K562 (cell line): ENCODE data around the gene MOSPD3. TPM values are rescaled to one million over a fixed set of nuclear protein-coding genes. Genes with fewer than 3 reads are reported as not detected.

Source experiments
- ARNT ChIP-seq, 2 experiments: fragments of 450-650 bp; IDR thresholded peaks; 2 replicates each; pipeline ENCODE4 v1.6.1; 2016; ENCODE audit warnings: mild to moderate bottlenecking in 1 of 2
- CREM ChIP-seq: IDR thresholded peaks from 2 replicates; pipeline ENCODE4 v1.6.1; 2014; ENCODE audit warnings: antibody characterized with exemption, low read depth
- CTCFL ChIP-seq: IDR thresholded peaks from 2 replicates; pipeline ENCODE4 v1.6.1; 2011; ENCODE audit warnings: borderline replicate concordance, low read depth, mild to moderate bottlenecking, moderate library complexity, low read length; ENCODE audit not compliant: insufficient read depth, poor library complexity, severe bottlenecking
- FOXJ3 ChIP-seq: sonication (generic); formaldehyde crosslinking; IDR thresholded peaks from 2 replicates; pipeline ENCODE4 v1.4.0; 2020; ENCODE audit warnings: mild to moderate bottlenecking, missing genetic modification reagents
- HLTF ChIP-seq: fragments of 450-650 bp; IDR thresholded peaks from 2 replicates; pipeline ENCODE4 v1.6.1; 2016
- ID3 ChIP-seq, 2 experiments: fragments of 250-450 bp in 1 of 2; fragments of 450-650 bp in 1 of 2; sonication (Bioruptor Pico) in 1 of 2; IDR thresholded peaks; 2 replicates each; pipeline versions ENCODE4 v1.6.1 to v1.8.0; 2016 to 2021; ENCODE audit warnings: mild to moderate bottlenecking in 2 of 2, moderate library complexity in 2 of 2, missing compliant biosample characterization in 1 of 2, missing genetic modification characterization in 1 of 2
- MTA3 ChIP-seq: fragments of 450-650 bp; formaldehyde crosslinking; IDR thresholded peaks from 2 replicates; pipeline ENCODE4 v1.6.1; 2017; ENCODE audit warnings: mild to moderate bottlenecking, borderline replicate concordance
- PHF21A ChIP-seq: fragments of 450-650 bp; IDR thresholded peaks from 2 replicates; pipeline ENCODE4 v1.6.1; 2017; ENCODE audit warnings: low read depth, borderline replicate concordance
- POLR3G ChIP-seq: IDR thresholded peaks from 2 replicates; pipeline ENCODE4 v1.6.1; 2011; ENCODE audit not compliant: insufficient read length, insufficient replicate concordance; ENCODE audit errors: extremely low read depth
- SIN3A ChIP-seq, 2 experiments: fragments of 150-350 bp in 1 of 2; IDR thresholded peaks; 2 replicates each; pipeline ENCODE4 v1.6.1; 2011 to 2016; ENCODE audit warnings: borderline replicate concordance in 2 of 2, low read depth in 2 of 2, low read length in 2 of 2, mild to moderate bottlenecking in 2 of 2, moderate library complexity in 2 of 2; ENCODE audit not compliant: control insufficient read depth in 1 of 2
- ZBTB40 ChIP-seq, 2 experiments: fragments of 450-650 bp in 1 of 2; sonication (generic) in 1 of 2; formaldehyde crosslinking in 1 of 2; IDR thresholded peaks; 2 replicates each; pipeline versions ENCODE4 v1.7.1 to v1.9.0; 2016 to 2022; ENCODE audit warnings: inconsistent platforms in 1 of 2, mild to moderate bottlenecking in 1 of 2, missing genetic modification reagents in 1 of 2
- polyA plus RNA-seq, 8 experiments: library from polyadenylated mRNA; depleted of rRNA in 4 of 8; stranded (reverse) in 5 of 8; unstranded in 3 of 8; fragments of >200 nt; fragmentation: Nextera tagmentation in 2 of 8; fragmentation: Illumina TruSeq in 1 of 8; extraction: Ambion mirVana in 2 of 8; extraction: Trizol in 1 of 8; gene quantifications; 2 replicates each; pipeline versions ENCODE4 v1.2.1 to v1.2.3, GENCODE V29; 2011 to 2014; ENCODE audit warnings: inconsistent platforms in 1 of 8, missing spikeins in 1 of 8
- total RNA-seq, 7 experiments: library from RNA; depleted of rRNA in 6 of 7; stranded (reverse); fragments of >200 nt in 6 of 7; fragmentation: Illumina TruSeq in 2 of 7; extraction: Trizol in 2 of 7; gene quantifications; 2 replicates each; pipeline versions ENCODE4 v1.2.1 to v1.2.3, GENCODE V29; 2011 to 2021; ENCODE audit warnings: low replicate concordance in 1 of 7

Gene MOSPD3
- total and polyA plus RNA-seq, 9 of the 15 experiments (the other 6 are each of a cell fraction or from before 2014, with no cell fraction given), result 1.4 to 32.1 (median 7.3) TPM

- no peak for TF ChIP-seq CTCFL
- TF ChIP-seq ZBTB40 (IDR thresholded peaks at IDR 0.05), result no peak
- TF ChIP-seq ZBTB40 (CRISPR knock-in tag; IDR thresholded peaks at IDR 0.05), result no peak
- no peak for TF ChIP-seq ARNT (IDR thresholded peaks at IDR 0.05)
- no peak for TF ChIP-seq FOXJ3 (CRISPR knock-in tag)
- no peak for TF ChIP-seq MTA3
- TF ChIP-seq ID3 (CRISPR knock-in tag; IDR thresholded peaks at IDR 0.05), result no peak
- no peak for TF ChIP-seq ID3 (tag; IDR thresholded peaks at IDR 0.05)
- no peak for TF ChIP-seq POLR3G
- TF ChIP-seq CREM, result no peak
- TF ChIP-seq SIN3A (IDR thresholded peaks at IDR 0.05; ENCODE audit: borderline replicate concordance in 2 of 2, control insufficient read depth in 1 of 2, low read depth in 2 of 2, low read length in 2 of 2), result peak in 1 of 2 experiments; percentile 24; a peak in 1 of 4 replicates
- TF ChIP-seq HLTF, result no peak
- TF ChIP-seq PHF21A, result 0 out of 2 replicates have a peak, but pooled peaks have one; percentile 9
Observed at GRCh38 chr7:100639995-100640516, 27.7 kb downstream of the MOSPD3 start (continued).
